GM23338 (cell line): ENCODE measurements around the gene PROCR. TPM values are rescaled to one million over a fixed set of nuclear protein-coding genes. Genes with fewer than 3 reads are reported as not detected.

Experiments
- ATAC-seq: fragments of 200-7000 bp; cut with Tn5 transposase; 3 replicates; pipeline ENCODE4 v1.9.1; 2020
- DNase-seq: peaks from one replicate; pipeline ENCODE4 v3.0.0-alpha.2; 2015; ENCODE audit warnings: low spot score
- H2AFZ ChIP-seq: fragments of 200-600 bp; sonication (generic); 2 replicates; pipeline ENCODE4 v1.8.0; 2016; ENCODE audit warnings: antibody characterized with exemption, mild to moderate bottlenecking, moderate library complexity
- H3F3A ChIP-seq: fragments of 200-600 bp; sonication (generic); replicated peaks from 2 replicates; pipeline ENCODE4 v1.8.0; 2017; ENCODE audit warnings: antibody characterized with exemption, mixed run types, low read depth
- H3K27ac ChIP-seq: fragments of 200-600 bp; sonication (generic); 2 replicates; pipeline ENCODE4 v1.6.1; 2016; ENCODE audit warnings: low read depth
- H3K27me3 ChIP-seq: fragments of 200-600 bp; sonication (generic); 2 replicates; pipeline ENCODE4 v1.8.0; 2016; ENCODE audit warnings: mild to moderate bottlenecking, mixed run types, moderate library complexity; ENCODE audit not compliant: insufficient read depth
- H3K36me3 ChIP-seq: fragments of 200-600 bp; sonication (generic); 2 replicates; pipeline ENCODE4 v1.8.0; 2016; ENCODE audit warnings: mild to moderate bottlenecking; ENCODE audit not compliant: insufficient read depth
- H3K4me1 ChIP-seq: fragments of 200-600 bp; sonication (generic); 2 replicates; pipeline ENCODE4 v1.8.0; 2016; ENCODE audit warnings: mild to moderate bottlenecking, moderate library complexity; ENCODE audit not compliant: insufficient read depth
- H3K4me2 ChIP-seq: fragments of 200-600 bp; sonication (generic); 2 replicates; pipeline ENCODE4 v1.7.1; 2017; ENCODE audit warnings: mixed run types
- H3K4me3 ChIP-seq: fragments of 200-600 bp; sonication (generic); 2 replicates; pipeline ENCODE4 v1.6.1; 2016; ENCODE audit warnings: mixed run types
- H3K79me2 ChIP-seq: fragments of 200-600 bp; sonication (generic); replicated peaks from 2 replicates; pipeline ENCODE4 v1.8.0; 2017; ENCODE audit warnings: mild to moderate bottlenecking; ENCODE audit not compliant: insufficient read depth
- H3K9me2 ChIP-seq: fragments of 200-600 bp; sonication (generic); 2 replicates; pipeline ENCODE4 v1.8.0; 2017; ENCODE audit not compliant: insufficient read depth
- H4K20me1 ChIP-seq: fragments of 200-600 bp; sonication (generic); replicated peaks from 2 replicates; pipeline ENCODE4 v1.8.0; 2017; ENCODE audit warnings: mild to moderate bottlenecking; ENCODE audit not compliant: insufficient read depth
- H3K27ac Mint-ChIP-seq: 2 replicates; pipeline ENCODE4 v1.8.0; 2020; ENCODE audit warnings: inconsistent platforms, mild to moderate bottlenecking, moderate library complexity, mixed read lengths
- H3K27me3 Mint-ChIP-seq: 3 replicates; pipeline ENCODE4 v1.8.0; 2022; ENCODE audit warnings: low read depth, mild to moderate bottlenecking, moderate library complexity, mixed read lengths, inconsistent platforms; ENCODE audit not compliant: insufficient read depth, poor library complexity
- H3K36me3 Mint-ChIP-seq: 3 replicates; pipeline ENCODE4 v1.8.0; 2021; ENCODE audit warnings: low read depth, mild to moderate bottlenecking, inconsistent platforms, moderate library complexity, mixed read lengths
- H3K4me1 Mint-ChIP-seq: 3 replicates; pipeline ENCODE4 v1.8.0; 2020; ENCODE audit warnings: mild to moderate bottlenecking, inconsistent platforms, mixed read lengths
- H3K4me3 Mint-ChIP-seq: 3 replicates; pipeline ENCODE4 v1.8.0; 2021; ENCODE audit warnings: moderate library complexity, mild to moderate bottlenecking, inconsistent platforms, mixed read lengths
- H3K9me3 Mint-ChIP-seq: 3 replicates; pipeline ENCODE4 v1.8.0; 2020; ENCODE audit warnings: moderate library complexity, mild to moderate bottlenecking, inconsistent platforms, mixed read lengths
- CREB1 ChIP-seq: fragments of 250-450 bp; sonication (Bioruptor Pico); IDR thresholded peaks from 2 replicates; pipeline ENCODE4 v1.5.0; 2020; ENCODE audit warnings: low read depth, mild to moderate bottlenecking, moderate library complexity
- CTCF ChIP-seq, 2 experiments: fragments of 200-600 bp in 1 of 2; sonication (generic) in 1 of 2; conservative IDR thresholded peaks; 2 replicates each; pipeline versions ENCODE4 v1.5.1 to v1.6.1; 2016 to 2017; ENCODE audit warnings: antibody characterized with exemption in 2 of 2, low read depth in 2 of 2, mild to moderate bottlenecking in 2 of 2, moderate library complexity in 1 of 2
- ETS1 ChIP-seq: IDR thresholded peaks from 2 replicates; pipeline ENCODE4 v1.6.1; 2016; ENCODE audit warnings: antibody characterized with exemption
- EZH2 ChIP-seq: fragments of 200-600 bp; sonication (generic); IDR thresholded peaks from one replicate; pipeline ENCODE4 v1.8.0; 2017; ENCODE audit warnings: antibody characterized with exemption, mild to moderate bottlenecking, low read depth; ENCODE audit not compliant: unreplicated experiment
- EZH2phosphoT487 ChIP-seq: fragments of 200-600 bp; sonication (generic); IDR thresholded peaks from one replicate; pipeline ENCODE4 v1.8.1; 2018; ENCODE audit warnings: antibody characterized with exemption; ENCODE audit not compliant: unreplicated experiment
- JUNB ChIP-seq: IDR thresholded peaks from one replicate; pipeline ENCODE4 v1.6.1; 2016; ENCODE audit warnings: antibody characterized with exemption; ENCODE audit not compliant: unreplicated experiment
- POLR2AphosphoS5 ChIP-seq: IDR thresholded peaks from 2 replicates; pipeline ENCODE4 v1.6.1; 2016; ENCODE audit warnings: antibody characterized with exemption, low read depth
- STAT1 ChIP-seq: IDR thresholded peaks from one replicate; pipeline ENCODE4 v1.6.1; 2016; ENCODE audit warnings: antibody characterized with exemption; ENCODE audit not compliant: unreplicated experiment
- ZNF114 ChIP-seq: fragments of 250-450 bp; sonication (Bioruptor Pico); IDR thresholded peaks from 2 replicates; pipeline ENCODE4 v1.5.0; 2020; ENCODE audit warnings: mild to moderate bottlenecking, moderate library complexity
- ZNF331 ChIP-seq: fragments of 250-450 bp; sonication (Bioruptor Pico); IDR thresholded peaks from 2 replicates; pipeline ENCODE4 v1.5.0; 2020; ENCODE audit warnings: low read depth, mild to moderate bottlenecking, moderate library complexity
- ZNF462 ChIP-seq: fragments of 250-450 bp; sonication (Bioruptor Pico); IDR thresholded peaks from 2 replicates; pipeline ENCODE4 v1.5.0; 2020; ENCODE audit warnings: mild to moderate bottlenecking, moderate library complexity
- polyA plus RNA-seq: library from polyadenylated mRNA; unstranded; fragments of >200 nt; fragmentation: Nextera tagmentation; extraction: Ambion mirVana; gene quantifications from 2 replicates; pipeline ENCODE4 v1.2.1, GENCODE V29; 2016
- total RNA-seq: library from RNA; depleted of rRNA; stranded (reverse); fragments of >200 nt; shearing (Covaris generic); gene quantifications from 2 replicates; pipeline ENCODE4 v1.2.3, GENCODE V29; 2014

PROCR gene
- total and polyA plus RNA-seq, 2 experiments from 2014 or later, result 32.9 to 36.1 TPM

GRCh38 chr20:35122756-35123405, 49.0 kb upstream of the PROCR start:
- no peak for ATAC-seq
- H3K36me3 Mint-ChIP-seq, result peaks cover 27% of the 10 kb centered on the region
- Histone ChIP-seq H2AFZ (no peak overlapping the region), H3K79me2 (no peaks in the 10 kb centered on the region), H3K4me3 (no peak overlapping the region), H3K4me2 (no peak overlapping the region), H4K20me1 (peaks cover 3% of the 10 kb centered on the region; the same call in 1 of the 2 replicates), H3K4me1 (no peaks in the 10 kb centered on the region), H3F3A (no peaks in the 10 kb centered on the region), H3K36me3 (peaks cover 15% of the 10 kb centered on the region), H3K9me2 (no peaks in the 10 kb centered on the region), H3K27ac (no peak overlapping the region), H3K27me3 (no peaks in the 10 kb centered on the region)
- no peak for DNase-seq
- no peak overlapping the region for H3K27ac Mint-ChIP-seq
- TF ChIP-seq ZNF462 (CRISPR knock-in tag) (no peak), CREB1 (CRISPR knock-in tag) (no peak), STAT1 (no peak), ZNF114 (CRISPR knock-in tag) (no peak), EZH2 (no peak), ZNF331 (CRISPR knock-in tag) (no peak), CTCF (conservative IDR thresholded peaks at IDR 0.05; ENCODE audit: low read depth in 2 of 2) (no peak), EZH2phosphoT487 (no peak), POLR2AphosphoS5 (no peak), JUNB (no peak), ETS1 (no peak)
- H3K9me3 Mint-ChIP-seq, result no peaks in the 10 kb centered on the region
- H3K4me1 Mint-ChIP-seq, result no peaks in the 10 kb centered on the region
- peaks cover 2% of the 10 kb centered on the region for H3K27me3 Mint-ChIP-seq
- H3K4me3 Mint-ChIP-seq, result no peak overlapping the region
